GM12878 (cell line): ENCODE data around the gene ATXN7L1. TPM values are rescaled to one million over a fixed set of nuclear protein-coding genes. Genes with fewer than 3 reads are reported as not detected.

Source experiments
- BCLAF1 ChIP-seq: fragments of 450-650 bp; IDR thresholded peaks from 2 replicates; pipeline ENCODE4 v1.6.1; 2017; ENCODE audit warnings: antibody characterized with exemption, mild to moderate bottlenecking, moderate library complexity
- HDAC6 ChIP-seq: fragments of 200-600 bp; sonication (generic); IDR thresholded peaks from one replicate; pipeline ENCODE4 v1.8.0; 2017; ENCODE audit warnings: antibody characterized with exemption; ENCODE audit not compliant: unreplicated experiment
- HSF1 ChIP-seq: fragments of 150-350 bp; IDR thresholded peaks from 2 replicates; pipeline ENCODE4 v1.6.1; 2014; ENCODE audit warnings: mild to moderate bottlenecking, low read depth, low read length
- IKZF2 ChIP-seq, 2 experiments: fragments of 450-650 bp; IDR thresholded peaks; 2 replicates each; pipeline ENCODE4 v1.6.1; 2017; ENCODE audit warnings: mild to moderate bottlenecking in 2 of 2, moderate library complexity in 2 of 2
- NR2C1 ChIP-seq: fragments of 450-650 bp; IDR thresholded peaks from 2 replicates; pipeline ENCODE4 v1.6.1; 2017; ENCODE audit warnings: antibody characterized with exemption, mild to moderate bottlenecking, moderate library complexity
- NR2C2 ChIP-seq: IDR thresholded peaks from 2 replicates; pipeline ENCODE4 v1.6.1; 2011; ENCODE audit warnings: borderline replicate concordance, low read depth; ENCODE audit not compliant: control insufficient read depth, insufficient read length
- SRF ChIP-seq, 2 experiments: IDR thresholded peaks; 2 replicates each; pipeline ENCODE4 v1.6.1; 2011; ENCODE audit warnings: low read depth in 2 of 2, low read length in 2 of 2, mild to moderate bottlenecking in 1 of 2, moderate library complexity in 1 of 2
- ZNF687 ChIP-seq: fragments of 450-650 bp; IDR thresholded peaks from 2 replicates; pipeline ENCODE4 v1.6.1; 2017; ENCODE audit warnings: mild to moderate bottlenecking, moderate library complexity
- polyA plus RNA-seq, 11 experiments: library from polyadenylated mRNA; depleted of rRNA in 4 of 11; unstranded in 6 of 11; stranded (reverse) in 5 of 11; fragments of >200 nt; fragmentation: Nextera tagmentation in 4 of 11; fragmentation: Illumina TruSeq in 1 of 11; extraction: Ambion mirVana in 4 of 11; extraction: Trizol in 1 of 11; gene quantifications; 1 replicate in 1 of 11; 2 replicates in 10 of 11; pipeline versions ENCODE4 v1.2.1 to v1.2.3, GENCODE V29; 2011 to 2016; ENCODE audit warnings: inconsistent platforms in 2 of 11, missing spikeins in 2 of 11, low read depth in 1 of 11
- total RNA-seq, 4 experiments: library from RNA; depleted of rRNA in 3 of 4; stranded (reverse); fragments of >200 nt in 3 of 4; fragmentation: Illumina TruSeq in 1 of 4; extraction: Trizol in 1 of 4; gene quantifications; 2 replicates each; pipeline versions ENCODE4 v1.2.1 to v1.2.3, GENCODE V29; 2013 to 2021

ATXN7L1 gene
- total and polyA plus RNA-seq, 10 of the 15 experiments (the other 5 are each of a cell fraction or from before 2014, with no cell fraction given) = 0.40 to 2.9 (median 1.2) TPM

- no peak for TF ChIP-seq ZNF687
- no peak for TF ChIP-seq NR2C2
- no peak for TF ChIP-seq HSF1
- no peak for TF ChIP-seq SRF (IDR thresholded peaks at IDR 0.05; ENCODE audit: low read depth in 2 of 2, low read length in 2 of 2)
- TF ChIP-seq HDAC6 = no peak
- TF ChIP-seq BCLAF1 = no peak
- no peak for TF ChIP-seq NR2C1
- peak; percentile 19 to 34; a peak in 1 of 4 replicates for TF ChIP-seq IKZF2 (IDR thresholded peaks at IDR 0.05)
These were observed 22.4 kb downstream of the ATXN7L1 start (continued) for GRCh38 chr7:105853931-105854419.
